Lower lobe of right lung (tissue), 2 donors: ENCODE results near the gene CASTOR1. TPM values are rescaled to one million over a fixed set of nuclear protein-coding genes. Genes with fewer than 3 reads are reported as not detected.

ENCODE experiments used
- ATAC-seq, 2 donors: fragments of 200-7000 bp; cut with Tn5 transposase; one replicate each; pipeline ENCODE4 v1.9.1; 2020 to 2022; ENCODE audit warnings: mild to moderate bottlenecking in 2 of 2, moderate library complexity in 2 of 2
- DNase-seq: peaks from one replicate; pipeline ENCODE4 v3.0.0-alpha.2; 2020
- H3K27ac ChIP-seq: fragments of 200-600 bp; one replicate; pipeline ENCODE4 v1.8.0; 2022
- H3K27me3 ChIP-seq: fragments of 200-600 bp; one replicate; pipeline ENCODE4 v1.8.0; 2022; ENCODE audit warnings: low read depth
- H3K36me3 ChIP-seq: fragments of 200-600 bp; one replicate; pipeline ENCODE4 v1.8.0; 2022; ENCODE audit warnings: mild to moderate bottlenecking
- H3K4me1 ChIP-seq: fragments of 200-600 bp; one replicate; pipeline ENCODE4 v1.8.0; 2022
- H3K4me3 ChIP-seq: fragments of 200-600 bp; one replicate; pipeline ENCODE4 v1.8.0; 2022; ENCODE audit warnings: mild to moderate bottlenecking
- H3K9me3 ChIP-seq: fragments of 200-600 bp; one replicate; pipeline ENCODE4 v1.8.0; 2022
- intact Hi-C: fragments of 100-400 bp; cut with DNase I; formaldehyde crosslinking; loops from one replicate; pipeline ENCODE4 v1.11.0; 2022
- total RNA-seq: library from RNA; stranded (reverse); fragmentation: NEBNext Ultra II Directional; extraction: Animal tissue kit (Norgen Biotek cat#: 25700); gene quantifications from one replicate; pipeline ENCODE4 v1.2.1, GENCODE V29; 2021
- TF ChIP-seq, protein P1 (sequence below): fragments of 200-600 bp; IDR thresholded peaks from one replicate; pipeline ENCODE4 v1.8.0; 2022; ENCODE audit warnings: antibody characterized with exemption, mild to moderate bottlenecking
- donor health status: DM: no; HTN: yes; CAD: no; lungs with severe emphysema.

CASTOR1 gene
- total RNA-seq, 1 donor from 2014 or later: 16.2 TPM

GRCh38 chr22:30302810-30303138 is 13.5 kb upstream of the CASTOR1 start:
- H3K9me3 ChIP-seq: no peaks in the 10 kb centered on the region
- ATAC-seq (no peak), DNase-seq (no peak)
- H3K36me3 ChIP-seq: peaks cover 54% of the 10 kb centered on the region
- no peak overlapping the region for H3K4me3 ChIP-seq
- H3K4me1 ChIP-seq: peaks cover 97% of the 10 kb centered on the region
- intact Hi-C loops: no loop called here
- peak overlapping the region; percentile 91 for H3K27ac ChIP-seq
- TF ChIP-seq, protein P1, sequence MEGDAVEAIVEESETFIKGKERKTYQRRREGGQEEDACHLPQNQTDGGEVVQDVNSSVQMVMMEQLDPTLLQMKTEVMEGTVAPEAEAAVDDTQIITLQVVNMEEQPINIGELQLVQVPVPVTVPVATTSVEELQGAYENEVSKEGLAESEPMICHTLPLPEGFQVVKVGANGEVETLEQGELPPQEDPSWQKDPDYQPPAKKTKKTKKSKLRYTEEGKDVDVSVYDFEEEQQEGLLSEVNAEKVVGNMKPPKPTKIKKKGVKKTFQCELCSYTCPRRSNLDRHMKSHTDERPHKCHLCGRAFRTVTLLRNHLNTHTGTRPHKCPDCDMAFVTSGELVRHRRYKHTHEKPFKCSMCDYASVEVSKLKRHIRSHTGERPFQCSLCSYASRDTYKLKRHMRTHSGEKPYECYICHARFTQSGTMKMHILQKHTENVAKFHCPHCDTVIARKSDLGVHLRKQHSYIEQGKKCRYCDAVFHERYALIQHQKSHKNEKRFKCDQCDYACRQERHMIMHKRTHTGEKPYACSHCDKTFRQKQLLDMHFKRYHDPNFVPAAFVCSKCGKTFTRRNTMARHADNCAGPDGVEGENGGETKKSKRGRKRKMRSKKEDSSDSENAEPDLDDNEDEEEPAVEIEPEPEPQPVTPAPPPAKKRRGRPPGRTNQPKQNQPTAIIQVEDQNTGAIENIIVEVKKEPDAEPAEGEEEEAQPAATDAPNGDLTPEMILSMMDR: no peak
- no peaks in the 10 kb centered on the region for H3K27me3 ChIP-seq

DNA sequence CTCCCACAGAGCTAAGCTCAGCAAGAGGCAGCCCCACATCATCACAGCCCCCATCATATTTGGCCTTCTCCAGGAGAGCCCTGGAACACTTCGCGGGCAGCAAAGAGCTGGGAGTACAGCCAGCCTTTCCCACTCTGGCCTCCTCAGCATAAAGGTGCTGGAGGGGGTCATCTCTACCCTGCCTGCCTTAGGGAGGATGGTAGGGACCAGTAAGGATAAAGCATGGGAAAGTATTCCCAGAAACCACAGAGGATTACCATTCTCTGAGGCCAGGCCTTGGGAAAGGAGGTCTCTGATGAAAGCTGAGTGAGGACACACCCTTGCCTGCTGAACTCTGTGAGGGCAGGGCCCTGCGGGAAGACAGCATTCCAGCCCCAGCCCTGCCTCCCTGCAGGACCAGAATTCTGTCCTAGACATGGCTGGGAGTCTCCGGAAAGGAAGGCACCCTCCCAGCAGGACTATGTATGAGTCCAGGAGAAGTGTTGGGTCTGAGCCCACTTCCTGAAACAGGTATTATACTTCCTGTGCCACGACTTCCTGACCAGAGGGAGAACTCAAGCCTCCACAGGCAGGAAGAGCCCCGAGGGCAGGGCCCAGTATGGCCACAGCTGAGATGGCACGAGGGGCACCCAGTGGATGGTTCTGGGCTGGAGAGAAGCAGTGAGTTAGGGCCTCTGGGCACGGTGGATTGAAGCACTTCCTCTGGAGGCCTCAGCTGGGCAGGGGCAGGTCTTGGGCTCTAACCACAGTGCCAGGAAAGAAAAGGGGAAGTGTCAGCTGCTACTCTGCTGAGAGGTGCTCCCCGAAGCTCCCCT is 12.9 kb upstream of the CASTOR1 start:
- peak; percentile 18 to 57 for ATAC-seq
- Histone ChIP-seq H3K27ac (peak overlapping the region; percentile 91), H3K4me3 (peak overlapping the region; percentile 14), H3K9me3 (no peaks in the 10 kb centered on the region), H3K4me1 (peaks cover 97% of the 10 kb centered on the region), H3K36me3 (peaks cover 59% of the 10 kb centered on the region), H3K27me3 (no peaks in the 10 kb centered on the region)
- intact Hi-C loops: no loop called here
- TF ChIP-seq, protein P1: no peak
- DNase-seq: peak; percentile 79

GRCh38 chr22:30299322-30299721 is 10.0 kb upstream of the CASTOR1 start:
- ATAC-seq (no peak), DNase-seq (no peak)
- Histone ChIP-seq H3K36me3 (peaks cover 84% of the 10 kb centered on the region), H3K27ac (peak overlapping the region; percentile 67), H3K9me3 (no peaks in the 10 kb centered on the region), H3K27me3 (no peaks in the 10 kb centered on the region), H3K4me1 (peaks cover 75% of the 10 kb centered on the region), H3K4me3 (no peak overlapping the region)
- TF ChIP-seq, protein P1: no peak
- intact Hi-C loops: no loop called here

DNA sequence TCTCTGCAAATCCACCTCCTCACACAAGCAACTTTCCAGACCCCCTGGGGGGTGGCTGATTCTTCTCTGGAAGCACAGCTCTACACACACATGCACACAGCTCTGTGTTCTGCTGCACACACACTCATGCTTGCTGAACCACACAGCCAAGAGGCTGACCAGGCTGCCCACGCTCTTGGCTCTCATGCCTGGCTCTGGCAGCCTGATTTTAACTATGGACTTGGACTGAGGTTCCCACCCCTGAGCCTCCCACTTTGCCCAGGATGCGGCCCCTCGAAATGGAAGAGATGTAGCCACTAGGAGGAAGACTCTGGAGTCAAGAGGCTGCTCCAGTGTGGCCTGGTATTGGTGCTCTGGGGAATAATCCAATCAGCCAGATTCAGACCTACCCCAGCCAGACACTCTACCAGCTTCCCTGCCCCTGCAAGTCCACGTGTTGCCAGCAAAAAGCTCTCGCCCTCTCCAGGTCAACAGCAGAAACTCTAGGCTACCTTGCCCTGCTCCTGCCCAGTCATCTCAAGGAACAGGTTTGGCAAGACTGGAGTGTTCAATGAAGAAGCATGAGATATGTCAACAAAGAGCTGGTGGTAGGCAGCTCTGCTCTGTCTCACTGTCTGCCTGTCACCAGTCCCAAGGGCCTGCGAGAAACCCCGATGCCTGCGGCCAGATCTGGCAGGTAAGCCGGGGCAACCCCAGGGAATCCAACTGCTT is 8.8 kb upstream of the CASTOR1 start:
- no peaks in the 10 kb centered on the region for H3K9me3 ChIP-seq
- no peaks in the 10 kb centered on the region for H3K27me3 ChIP-seq
- DNase-seq: peak; percentile 70
- peaks cover 64% of the 10 kb centered on the region for H3K4me1 ChIP-seq
- ATAC-seq: peak; percentile 75 to 83
- peak overlapping the region; percentile 67 for H3K27ac ChIP-seq
- intact Hi-C loops: no loop called here
- no peak overlapping the region for H3K4me3 ChIP-seq
- H3K36me3 ChIP-seq: peaks cover 89% of the 10 kb centered on the region
- TF ChIP-seq, protein P1: no peak

GRCh38 chr22:30297276-30297990 is 8.1 kb upstream of the CASTOR1 start:
- Histone ChIP-seq H3K27me3 (no peaks in the 10 kb centered on the region), H3K27ac (peak overlapping the region; percentile 67), H3K9me3 (no peaks in the 10 kb centered on the region), H3K36me3 (peaks cover 94% of the 10 kb centered on the region), H3K4me1 (peaks cover 56% of the 10 kb centered on the region), H3K4me3 (no peak overlapping the region)
- DNase-seq (no peak), ATAC-seq (no peak)
- TF ChIP-seq, protein P1: no peak
- intact Hi-C loops: no loop called here
